Activated CD8-positive, alpha-beta memory T cell treated with anti-CD3 and anti-CD28 coated beads for 48 hours (primary cell): ENCODE measurements around the gene ENPP6.

Source experiments
- DNase-seq, 3 experiments: peaks; one replicate each; pipeline ENCODE4 v3.0.0-alpha.2; 2020; ENCODE audit warnings: low read depth in 2 of 3, low spot score in 2 of 3

ENPP6 gene

GRCh38 chr4:184217634-184218033 is at the start of gene ENPP6:
Gene ENPP6, minus strand, starts transcription at chr4:184217873. Its CDS starts 54 bp downstream, at chr4:184217819.
- DNase-seq, result no peak

- no peak for DNase-seq
These were observed 49.5 kb upstream of the ENPP6 start for GRCh38 chr4:184267206-184267608.

DNA sequence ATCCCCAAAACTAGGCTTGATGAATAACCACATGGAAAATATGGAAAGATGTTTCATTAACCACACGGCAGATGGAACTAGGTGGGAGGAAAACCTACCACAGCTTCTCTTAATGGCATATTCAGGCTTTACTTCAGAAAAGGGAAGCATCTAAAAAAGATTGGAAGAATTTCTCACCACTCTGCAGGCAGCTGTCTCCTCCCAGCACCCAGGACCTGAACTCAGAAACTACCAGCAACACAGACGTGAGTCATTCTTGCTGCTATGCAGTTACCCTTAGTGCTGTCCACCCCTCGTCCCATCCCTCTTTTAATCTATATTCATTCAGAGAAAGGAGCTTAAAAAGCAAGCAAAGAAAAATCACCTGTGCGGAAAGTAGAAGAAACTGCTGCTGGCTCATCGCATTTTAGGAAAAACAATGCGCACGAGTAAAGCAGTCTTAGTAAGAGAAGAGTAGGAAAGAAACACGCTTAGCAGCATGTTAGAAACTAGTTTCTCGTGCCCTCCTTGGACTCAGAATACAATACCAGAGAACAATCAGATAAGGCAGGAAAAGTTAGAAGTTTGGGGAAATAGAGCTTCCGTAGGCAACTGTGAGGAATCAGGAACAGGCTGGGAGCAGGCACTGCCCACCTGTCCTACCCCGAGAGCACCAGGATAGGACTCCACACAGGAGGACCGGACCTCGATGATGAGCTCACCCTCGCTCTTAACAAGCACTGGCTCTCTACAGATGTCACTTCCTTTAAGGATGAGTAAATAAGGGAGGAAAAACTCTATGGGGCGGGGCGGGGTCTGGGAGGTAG is 48.1 kb upstream of the ENPP6 start:
- DNase-seq, result no peak

DNA sequence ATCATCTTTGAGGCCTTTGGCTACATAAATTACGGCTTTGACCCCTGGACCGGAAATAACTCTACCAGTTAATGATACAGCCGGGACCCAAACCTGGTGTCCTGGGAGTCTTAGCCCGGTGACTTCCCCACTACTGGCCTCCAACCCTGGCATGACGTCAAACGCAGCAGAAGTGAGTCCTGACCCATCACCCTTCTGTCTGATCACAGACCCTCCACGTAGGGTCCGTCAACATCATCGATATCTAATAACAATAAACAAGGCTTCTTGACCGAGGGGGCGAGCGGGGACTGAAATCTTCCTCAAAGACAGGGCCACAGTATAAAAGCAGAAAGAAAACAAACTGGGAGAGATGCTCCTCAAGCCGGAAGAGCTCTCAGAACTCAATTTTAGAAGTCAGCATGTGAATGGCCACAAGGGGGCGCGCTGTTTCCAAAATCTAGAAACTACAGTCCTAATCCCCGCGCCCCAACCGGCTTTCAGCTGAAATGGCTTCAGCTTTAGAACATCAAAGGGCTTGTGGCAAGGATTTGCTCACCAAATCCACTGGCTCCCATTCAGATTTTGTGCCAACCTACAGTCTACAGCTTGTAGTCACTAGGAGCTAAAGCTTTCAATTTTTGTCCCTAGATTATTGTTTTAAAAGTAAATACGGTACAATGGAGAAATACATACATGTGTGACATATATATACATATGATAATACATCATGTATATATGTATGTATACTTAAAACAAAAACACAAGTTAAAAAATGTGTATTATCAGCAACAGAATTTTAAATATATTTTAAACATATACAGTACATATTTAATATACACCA is 46.4 kb upstream of the ENPP6 start:
- DNase-seq, result peak; percentile 76 to 97 (median 96)

DNA sequence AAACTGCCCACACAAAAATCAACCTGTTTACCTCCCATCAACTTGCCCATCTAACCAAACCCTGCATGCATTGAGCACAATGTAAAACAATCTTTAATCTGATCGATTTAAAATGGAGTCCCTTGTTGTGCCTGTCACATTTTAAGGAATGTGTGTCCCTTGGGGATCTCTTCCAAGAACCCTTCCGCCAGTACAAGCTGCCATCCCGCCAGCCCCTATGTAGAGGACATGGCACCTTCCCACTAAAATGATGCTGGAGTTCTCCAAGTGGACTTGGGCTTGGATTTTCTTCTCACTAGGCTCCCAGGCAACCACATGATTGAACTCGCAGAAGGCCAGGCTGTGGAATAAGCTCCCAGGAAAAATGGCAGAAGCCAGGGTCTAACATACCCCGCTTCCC is 45.8 kb upstream of the ENPP6 start:
- DNase-seq, result no peak

DNA sequence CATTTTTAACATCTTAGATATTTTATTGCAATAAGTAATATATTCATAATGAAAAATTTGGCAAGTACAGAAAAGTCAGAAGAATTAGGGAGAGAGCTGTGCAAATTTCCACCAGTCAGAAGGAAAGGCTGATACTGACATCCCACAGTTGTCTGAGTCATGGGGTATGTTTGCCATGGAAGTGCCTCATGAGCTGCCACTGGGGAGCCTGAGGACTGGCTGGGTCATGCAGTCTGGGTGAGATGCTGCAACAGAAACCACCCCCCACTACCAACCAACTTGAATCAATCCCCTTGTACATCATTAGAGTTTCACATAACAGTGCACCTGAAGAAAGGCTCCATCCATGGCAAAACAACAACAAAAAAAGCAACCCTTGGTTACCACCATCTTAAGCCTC is 45.2 kb upstream of the ENPP6 start:
- no peak for DNase-seq

GRCh38 chr4:184261246-184261645 is 43.6 kb upstream of the ENPP6 start:
- no peak for DNase-seq

- no peak for DNase-seq
These were observed 42.2 kb upstream of the ENPP6 start for GRCh38 chr4:184259866-184260265.

- no peak for DNase-seq
These were observed 41.4 kb upstream of the ENPP6 start for GRCh38 chr4:184259081-184259480.

DNA sequence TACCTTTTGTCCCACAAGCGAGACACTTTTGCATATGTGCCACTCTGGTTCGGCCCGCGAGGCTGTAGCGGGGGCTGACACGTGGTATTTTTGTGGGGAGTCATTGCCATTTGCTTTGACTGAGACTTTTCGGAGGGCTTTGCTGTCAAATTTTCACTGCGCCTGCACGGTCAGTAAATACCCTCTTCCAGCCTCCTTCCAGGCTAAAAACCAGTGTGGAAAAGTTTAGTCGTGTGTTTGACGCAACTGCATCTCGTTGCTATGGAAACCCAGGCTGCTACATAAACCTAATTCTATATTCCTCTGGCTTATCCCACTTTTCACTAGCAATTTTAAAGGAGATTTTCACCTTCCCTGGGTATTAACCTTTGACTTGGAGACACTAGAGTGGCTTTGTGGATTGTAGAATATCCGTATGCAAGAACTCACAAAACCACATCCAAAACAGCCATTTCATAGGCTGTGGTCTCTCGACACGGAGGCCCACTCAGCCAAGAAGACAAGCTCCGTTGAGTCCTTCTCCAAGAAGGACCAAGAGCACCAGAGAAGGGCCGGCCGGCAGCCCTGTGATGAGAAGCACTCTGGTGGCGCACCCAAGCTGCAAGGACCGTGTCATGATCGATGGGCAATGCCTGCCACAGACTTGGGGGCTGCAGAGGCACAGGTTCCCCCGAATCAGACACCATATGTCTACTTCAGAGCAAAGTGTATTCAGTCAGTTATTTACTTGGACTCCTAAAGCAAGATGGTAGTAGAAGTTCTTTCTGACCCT is 38.4 kb upstream of the ENPP6 start:
- no peak for DNase-seq

GRCh38 chr4:184255361-184255760 is 37.7 kb upstream of the ENPP6 start:
- DNase-seq, result no peak

- DNase-seq, result no peak
These were observed 35.4 kb upstream of the ENPP6 start for GRCh38 chr4:184253072-184253420.

DNA sequence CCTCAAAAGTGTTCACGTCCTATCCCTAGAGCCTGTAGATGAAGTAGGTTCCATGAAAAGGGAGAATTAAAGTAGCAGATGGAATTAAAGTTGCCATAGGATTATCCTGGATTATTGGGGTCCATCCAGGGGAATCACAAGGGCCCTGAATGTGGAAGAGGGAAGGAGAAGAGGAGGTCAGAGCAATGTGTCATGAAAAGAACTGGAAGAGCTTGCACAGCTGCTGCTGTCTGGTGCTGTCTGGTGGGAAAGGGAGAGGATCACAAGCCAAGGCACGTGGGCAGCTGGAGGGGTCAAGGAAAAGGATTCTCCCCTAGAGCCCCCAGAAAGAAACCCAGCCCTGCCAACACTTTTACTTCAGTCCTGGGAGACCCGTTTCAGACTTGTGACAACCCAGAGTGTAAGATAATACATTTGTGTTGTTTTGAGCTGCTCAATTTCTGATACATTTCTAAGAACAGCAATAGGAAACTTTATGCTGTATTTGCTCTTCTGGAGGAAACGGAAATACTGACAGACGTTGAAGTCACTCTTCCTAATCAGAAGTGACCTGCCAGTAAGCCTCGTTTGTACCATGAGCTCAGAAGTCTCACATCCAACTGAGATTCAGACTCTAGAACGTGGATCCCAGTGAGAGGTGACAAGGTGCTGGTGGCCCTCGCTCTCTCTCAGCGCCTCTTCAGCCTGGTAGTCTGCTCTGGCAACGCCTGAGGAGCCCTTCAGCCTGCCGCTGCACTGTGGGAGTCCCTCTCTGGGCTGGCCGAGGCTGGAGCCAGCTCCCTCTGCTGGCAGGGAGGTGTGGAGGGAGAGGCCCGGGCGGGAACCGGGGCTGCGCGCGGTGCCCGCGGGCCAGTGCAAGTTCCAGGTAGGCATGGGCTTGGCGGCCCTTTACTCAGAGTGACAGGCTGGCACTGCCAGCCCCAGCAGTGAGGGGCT is 34.7 kb upstream of the ENPP6 start:
- no peak for DNase-seq

GRCh38 chr4:184251670-184251980 is 34.0 kb upstream of the ENPP6 start:
- no peak for DNase-seq

- no peak for DNase-seq
These were observed 33.4 kb upstream of the ENPP6 start for GRCh38 chr4:184250795-184251669.

GRCh38 chr4:184248216-184248615 is 30.5 kb upstream of the ENPP6 start:
- no peak for DNase-seq

DNA sequence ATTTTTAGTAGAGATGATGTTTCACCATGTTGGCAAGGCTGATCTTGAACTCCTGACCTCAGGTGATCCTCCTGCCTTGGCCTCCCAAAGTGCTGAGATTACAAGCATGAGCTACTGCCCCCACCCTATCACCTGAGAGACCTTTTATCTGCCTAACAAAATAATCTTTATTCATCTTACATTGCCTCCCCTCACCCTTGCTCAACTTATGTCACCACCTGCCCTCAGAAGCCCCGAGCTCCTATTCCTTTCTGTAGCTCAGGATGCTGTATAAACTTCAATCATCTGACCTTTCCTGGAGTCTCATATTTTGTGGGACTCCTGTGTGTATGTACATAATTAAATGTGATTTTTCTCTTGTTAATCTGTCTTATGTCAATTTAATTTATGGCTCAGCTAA is 29.7 kb upstream of the ENPP6 start:
- no peak for DNase-seq

GRCh38 chr4:184246426-184246825 is 28.8 kb upstream of the ENPP6 start:
- DNase-seq, result no peak

DNA sequence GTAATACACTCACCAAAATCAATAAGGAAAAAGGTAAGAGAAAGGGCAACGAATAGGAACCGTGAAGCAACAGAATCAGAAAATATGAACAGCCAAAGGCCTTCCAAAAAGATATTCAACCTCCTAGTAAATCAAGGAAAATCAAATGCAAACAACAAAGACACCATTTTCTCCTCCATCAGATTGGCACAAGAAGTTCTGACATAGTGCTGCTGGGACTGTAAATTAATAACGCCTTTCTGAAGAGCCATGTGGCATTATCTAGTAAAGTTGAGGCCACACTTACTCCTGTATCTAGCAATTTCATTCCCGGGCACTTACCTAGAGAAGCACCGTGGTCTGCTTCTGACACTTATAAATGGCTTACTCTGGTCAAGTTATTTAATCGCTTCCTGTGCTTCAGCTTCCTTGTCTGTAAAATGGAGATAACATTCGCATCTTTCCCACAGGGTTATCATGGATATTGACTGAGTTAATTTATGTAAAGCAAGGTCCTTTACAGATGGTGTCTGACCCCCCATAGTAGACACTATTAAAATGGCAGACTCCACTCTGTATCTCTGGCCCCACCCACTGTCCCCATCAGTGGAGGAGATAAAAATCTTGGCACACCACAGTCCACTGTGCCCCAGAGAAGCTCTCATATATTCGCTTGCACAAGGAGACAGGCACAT is 20.5 kb upstream of the ENPP6 start:
- no peak for DNase-seq
